GM12891 (cell line): ENCODE data around the gene GRK3.
"Not testable (repeated sequence)": the region's sequence is repeated elsewhere in the genome, so short reads cannot be mapped to it uniquely, and the experiment has no call there.

Experiments used
- POLR2A ChIP-seq: IDR thresholded peaks from 2 replicates; pipeline ENCODE4 v1.6.1; 2011; ENCODE audit warnings: low read depth, low read length, control low read depth
- SPI1 ChIP-seq: IDR thresholded peaks from 2 replicates; pipeline ENCODE4 v1.6.1; 2011; ENCODE audit warnings: low read depth, low read length, control low read depth

DNA sequence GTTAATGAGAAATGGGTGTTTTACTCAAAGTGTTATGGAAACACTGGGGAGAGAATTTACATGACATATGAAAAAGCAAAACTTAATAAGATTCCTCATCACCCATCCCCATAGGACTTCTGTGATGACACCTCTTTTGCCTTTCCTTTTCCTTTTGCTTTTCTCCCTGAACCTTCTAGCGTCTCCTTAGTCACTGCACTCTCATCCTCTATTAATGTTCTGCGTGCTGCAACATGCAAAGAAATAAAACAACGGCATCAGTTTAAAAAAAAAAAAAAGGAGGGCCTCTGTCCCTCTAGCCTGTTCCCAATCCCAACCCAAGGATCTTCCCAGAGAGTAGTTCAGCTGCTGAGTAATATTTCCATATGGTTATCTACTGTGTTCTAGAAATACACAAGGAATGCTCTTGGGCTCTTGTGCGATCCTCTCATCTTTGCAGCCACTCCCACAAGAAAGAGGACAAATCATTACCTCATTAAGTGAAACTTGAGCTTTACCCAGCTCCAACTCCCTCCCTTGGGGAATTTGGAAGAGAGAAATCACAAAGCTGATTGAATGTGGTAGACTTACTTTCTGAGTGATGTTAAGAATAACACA, 34.8 kb upstream of the GRK3 start:
- TF ChIP-seq SPI1, POLR2A: not testable (repeated sequence)
